T-helper 22 cell (primary cell): Measurements from ENCODE around the gene RPTOR.
"Not testable (repeated sequence)": the region's sequence is repeated elsewhere in the genome, so short reads cannot be mapped to it uniquely, and the experiment has no call there.

Experiments used
- DNase-seq: peaks from one replicate; pipeline ENCODE4 v3.0.0-alpha.2; 2020; ENCODE audit warnings: low read depth

The RPTOR gene

GRCh38 chr17:80799538-80800480 lies 255.2 kb downstream of the RPTOR start:
- no peak for DNase-seq

DNA sequence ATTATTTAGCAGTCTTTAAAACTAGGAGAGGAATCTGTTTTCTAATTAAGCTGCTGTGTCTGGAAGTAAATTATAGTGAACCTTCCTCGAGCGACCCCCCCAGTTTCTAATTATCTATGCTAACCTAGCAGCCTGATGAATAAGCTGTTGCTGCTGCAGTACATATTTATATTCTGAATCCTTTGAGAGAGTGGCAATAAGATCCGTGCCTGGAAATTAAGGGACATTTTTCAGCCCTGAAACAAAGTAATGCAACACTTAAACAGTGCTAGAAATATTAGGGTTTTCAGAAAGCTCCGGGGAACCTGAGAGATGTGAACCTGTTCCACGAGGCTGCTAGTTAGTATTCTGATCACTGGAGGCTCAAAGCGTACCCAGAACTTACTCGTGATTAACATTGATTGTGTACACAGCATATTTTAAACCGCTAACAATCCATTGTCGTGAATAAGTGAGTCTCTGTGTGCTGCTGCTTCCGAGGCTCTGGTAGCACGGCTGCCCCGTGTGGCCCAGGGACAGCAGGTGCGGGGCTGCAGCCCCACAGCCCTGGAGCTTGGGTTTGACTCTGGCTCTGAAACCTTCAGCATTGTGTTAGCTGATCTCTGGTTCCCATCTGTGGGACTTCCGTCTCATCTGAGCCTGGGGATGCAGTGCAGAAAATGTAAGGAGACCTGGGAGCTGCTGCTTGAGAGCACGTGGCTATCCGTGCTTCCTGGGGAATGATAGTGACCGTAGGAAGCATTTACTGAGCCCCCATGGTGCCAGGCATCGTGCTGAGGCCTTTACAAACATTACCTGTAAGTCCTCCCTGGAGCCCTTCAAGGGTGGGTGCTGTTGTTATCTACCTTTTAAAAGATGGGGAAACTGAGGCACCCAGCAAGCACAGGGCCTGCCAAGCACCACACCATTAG lies 256.1 kb downstream of the RPTOR start:
- DNase-seq = no peak

DNA sequence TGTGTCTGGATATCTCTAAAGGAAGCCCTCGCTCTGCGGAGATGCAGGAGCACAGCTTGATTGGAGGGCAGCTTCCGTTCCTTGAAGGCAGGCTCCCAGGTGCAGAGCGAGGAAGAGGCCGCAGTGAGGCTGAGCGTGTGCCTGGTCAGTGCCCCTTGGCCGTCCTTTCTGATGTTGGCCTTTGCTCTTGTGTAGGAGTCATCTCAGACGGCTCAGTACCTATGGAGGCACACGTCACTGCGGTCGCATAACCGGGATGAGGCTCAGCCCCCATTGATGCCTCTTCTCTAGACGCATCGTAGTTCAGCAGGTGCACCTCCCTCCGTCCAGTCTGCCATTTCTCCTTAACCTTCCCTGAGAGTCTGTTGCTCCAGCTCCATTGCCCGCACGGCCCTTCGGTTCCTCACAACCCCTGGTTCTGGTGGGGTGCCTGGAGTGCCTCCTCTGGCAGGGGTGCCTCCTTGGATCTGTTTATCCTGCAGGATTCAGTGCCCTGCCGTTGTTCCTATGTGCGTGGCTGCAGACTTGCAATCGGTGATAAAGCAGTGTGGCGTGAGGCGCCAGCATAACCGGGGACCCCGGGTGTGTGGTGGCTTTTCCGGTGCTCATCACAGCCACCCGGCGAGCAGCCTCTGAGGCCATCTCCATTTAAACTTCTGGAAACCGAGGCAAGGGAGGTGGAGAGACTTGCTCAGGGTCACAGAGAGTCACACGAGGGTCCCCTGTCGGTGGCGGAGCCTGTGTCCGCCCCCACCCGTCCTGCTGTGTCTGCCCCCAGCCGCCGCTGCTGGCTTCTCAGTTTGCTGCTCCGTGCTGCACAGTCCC lies 258.2 kb downstream of the RPTOR start:
- DNase-seq = no peak

GRCh38 chr17:80803451-80804428 lies 259.1 kb downstream of the RPTOR start:
- DNase-seq = no peak

DNA sequence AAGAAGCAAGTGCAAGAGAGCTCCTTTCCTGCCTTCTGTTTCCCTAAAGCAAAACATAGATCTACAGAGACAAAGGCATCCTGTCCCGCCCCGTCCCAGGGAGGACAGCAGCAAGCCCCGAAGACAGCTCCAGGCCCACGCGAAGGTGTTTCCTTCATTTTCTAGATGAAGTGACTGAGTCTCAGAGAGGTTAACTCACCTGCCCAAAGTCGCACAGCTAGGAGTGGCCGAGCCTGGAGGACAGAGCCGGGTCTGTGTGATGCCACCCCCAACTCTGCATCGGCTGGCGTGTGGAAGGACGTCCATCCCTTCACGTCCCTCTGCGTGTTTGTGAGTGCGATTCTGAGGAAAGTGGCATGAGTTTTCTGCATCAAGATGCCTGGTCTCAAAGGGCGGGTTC lies 259.8 kb downstream of the RPTOR start:
- no peak for DNase-seq

GRCh38 chr17:80805032-80805751 lies 260.6 kb downstream of the RPTOR start:
- DNase-seq = no peak

GRCh38 chr17:80807014-80807413 lies 262.4 kb downstream of the RPTOR start:
- DNase-seq = no peak

GRCh38 chr17:80807882-80808281 lies 263.2 kb downstream of the RPTOR start:
- DNase-seq = no peak

- DNase-seq = no peak
Measured at GRCh38 chr17:80811181-80812105, 266.8 kb downstream of the RPTOR start.

DNA sequence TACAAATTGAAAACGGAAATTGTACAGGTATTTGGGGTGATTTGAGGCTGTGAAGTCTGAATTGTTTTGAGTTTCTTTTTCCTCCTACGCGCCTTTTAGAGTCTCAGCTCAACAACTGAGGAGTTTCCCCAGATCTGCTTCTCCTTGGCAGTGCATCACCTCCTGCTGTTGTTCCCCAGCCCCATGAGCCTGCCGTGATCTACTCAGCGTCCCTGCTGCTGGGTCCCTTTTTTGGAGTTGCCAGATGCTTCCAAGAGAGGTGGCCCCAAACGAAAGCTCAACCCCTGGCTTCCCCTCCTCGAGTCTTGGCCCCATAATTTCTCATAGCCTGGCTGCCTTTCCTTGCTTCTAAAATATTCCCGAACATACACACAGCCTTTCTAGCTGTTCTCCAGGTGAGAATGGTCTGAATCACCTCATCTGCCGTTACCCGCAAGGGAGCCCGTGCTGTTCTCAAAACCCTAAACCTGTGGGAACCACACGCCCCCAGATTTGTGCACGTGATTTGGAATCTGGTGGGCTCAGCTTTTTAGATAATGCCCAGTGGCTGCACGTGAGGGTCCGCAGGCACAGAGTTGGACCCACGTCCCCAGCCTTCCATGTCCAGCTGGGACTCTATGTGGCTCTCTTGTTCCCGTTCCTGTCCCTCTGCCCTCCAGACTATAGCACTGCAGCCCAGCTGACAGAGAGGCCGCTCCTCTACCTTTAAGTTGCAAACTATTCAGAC lies 267.9 kb downstream of the RPTOR start:
- DNase-seq = no peak

- no peak for DNase-seq
Measured at GRCh38 chr17:80813318-80813717, 268.7 kb downstream of the RPTOR start.

DNA sequence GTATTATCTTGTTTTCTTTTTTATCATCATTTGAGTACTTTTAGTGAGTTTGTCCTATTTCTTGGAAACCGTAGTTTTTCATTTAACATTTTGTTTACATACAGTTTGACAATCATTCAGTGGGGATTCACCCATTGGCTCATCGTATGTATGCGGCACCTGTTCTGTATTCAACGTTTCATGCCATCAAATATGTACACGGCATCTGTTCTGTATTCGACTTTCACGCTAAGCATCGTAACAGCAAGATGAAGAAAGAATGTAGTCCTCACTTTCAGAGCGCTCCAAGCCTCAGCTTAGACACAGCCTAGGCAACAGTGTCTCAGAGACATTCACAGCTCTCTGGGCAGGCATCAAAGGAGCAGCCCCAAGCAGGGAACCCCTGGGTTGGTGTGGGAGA lies 269.9 kb downstream of the RPTOR start:
- no peak for DNase-seq

- no peak for DNase-seq
Measured at GRCh38 chr17:80815151-80815681, 270.6 kb downstream of the RPTOR start.

GRCh38 chr17:80815718-80816117 lies 271.1 kb downstream of the RPTOR start:
- not testable (repeated sequence) for DNase-seq

DNA sequence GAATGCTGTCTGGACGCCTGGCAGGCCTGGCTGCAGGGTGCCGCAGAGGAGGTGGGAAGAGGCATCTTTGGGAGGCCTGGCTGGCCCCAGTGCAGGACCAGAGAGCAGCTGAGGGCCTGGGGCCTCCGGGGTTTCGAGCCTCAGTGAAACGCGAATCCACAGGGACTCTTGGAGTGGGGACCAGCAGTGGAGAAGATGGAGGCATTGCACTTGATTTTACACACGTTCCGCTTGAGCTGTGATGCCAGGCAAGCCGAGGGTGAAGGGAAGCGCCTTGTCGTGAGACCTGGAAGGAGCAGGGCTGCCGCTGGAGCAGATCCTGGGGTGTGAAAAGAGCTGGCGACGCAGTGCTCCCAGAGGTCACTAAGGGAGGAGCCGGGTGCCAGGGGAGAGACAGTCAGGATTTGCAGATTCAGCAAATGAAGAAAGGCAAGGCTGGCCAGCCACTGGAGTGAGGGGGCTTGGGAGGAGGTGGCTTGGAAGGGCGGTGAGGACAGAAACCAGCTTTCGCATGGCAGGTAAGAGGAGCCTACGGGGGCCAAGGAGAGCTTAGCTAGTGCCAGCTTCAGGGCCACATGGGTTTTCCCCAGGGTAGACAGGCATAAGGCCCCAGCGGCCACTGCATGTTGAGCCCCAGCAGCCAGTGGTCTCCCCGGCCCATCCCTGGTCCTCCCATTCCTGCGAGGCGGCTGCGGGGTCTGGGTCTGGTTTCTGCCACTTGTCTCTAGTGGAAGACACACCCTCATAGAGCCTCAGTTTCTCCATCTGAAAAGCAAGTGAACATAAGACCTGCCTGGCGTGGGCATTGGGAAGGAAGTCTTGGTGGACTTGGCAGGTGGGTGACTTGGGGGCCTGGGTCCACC lies 271.8 kb downstream of the RPTOR start:
- no peak for DNase-seq

DNA sequence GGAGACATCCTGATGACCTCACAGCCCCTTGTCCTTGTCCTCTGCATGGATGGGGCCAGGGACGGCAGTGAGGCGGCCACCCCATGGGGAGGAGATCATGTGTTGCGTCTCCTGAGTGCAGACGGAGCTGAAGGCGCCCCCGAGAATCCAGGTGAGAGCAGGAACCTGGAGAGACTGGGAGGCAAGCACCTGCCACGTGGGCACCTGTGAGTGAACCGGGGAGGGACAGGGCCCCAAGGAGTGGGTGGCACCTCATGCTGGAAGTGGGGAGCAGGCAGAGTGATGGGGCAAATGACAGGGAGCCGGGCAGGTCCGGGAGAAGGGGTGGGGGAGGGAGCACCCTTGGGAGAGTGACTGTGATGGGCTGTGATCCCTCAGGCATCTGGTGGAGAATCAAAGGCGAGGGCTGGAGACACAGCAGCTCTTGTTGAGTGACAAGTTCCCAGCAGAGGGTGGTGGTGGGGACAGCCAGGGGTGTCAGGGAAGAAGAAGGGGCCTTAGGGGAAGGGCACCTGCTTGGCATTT lies 272.7 kb downstream of the RPTOR start:
- no peak for DNase-seq

DNA sequence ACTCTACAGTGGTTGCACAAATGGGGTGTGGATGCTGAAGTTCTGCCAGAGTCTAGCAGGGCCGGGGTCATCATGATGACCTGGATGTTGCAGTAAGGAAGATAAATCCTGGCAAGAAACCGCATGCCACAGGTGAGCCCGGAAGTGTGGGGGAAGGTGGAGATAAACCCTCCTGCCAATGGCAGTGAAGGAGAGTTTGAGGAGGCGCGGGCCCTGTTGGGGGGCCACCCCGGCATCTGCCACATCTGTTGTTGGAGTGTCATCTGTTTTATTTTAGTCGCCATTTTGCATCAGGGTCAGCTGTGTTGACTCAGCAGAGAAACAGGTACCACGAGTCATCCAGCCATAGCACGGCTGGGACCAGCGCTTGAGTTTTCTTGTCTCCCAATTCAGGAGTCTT lies 273.2 kb downstream of the RPTOR start:
- DNase-seq = no peak
